ENCODE measurements around the gene GPR33.

The GPR33 gene

DNA sequence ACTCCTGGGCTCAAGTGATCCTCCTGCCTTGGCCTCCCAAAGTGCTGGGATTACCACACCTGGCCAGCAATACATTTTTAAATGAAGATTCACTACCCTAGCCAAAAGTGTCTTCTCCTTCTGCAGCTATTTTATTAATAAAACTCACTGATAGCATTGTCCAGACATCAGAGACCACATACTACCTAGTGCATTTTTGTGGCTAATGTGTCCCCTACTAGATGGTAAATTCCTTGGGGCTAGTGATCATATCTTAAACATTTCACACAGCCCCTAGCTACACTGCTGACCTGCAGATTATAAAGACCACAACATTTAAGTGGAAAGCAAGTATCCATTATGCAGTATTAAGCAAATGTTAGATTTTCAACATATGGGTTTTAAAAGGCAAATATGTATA is 47.6 kb downstream of the GPR33 start:
- no peak for TF ChIP-seq POLR2AphosphoS5 (IDR thresholded peaks at IDR 0.05; ENCODE audit: low read depth, low read length)
- no peak for TF ChIP-seq TAF1 (IDR thresholded peaks at IDR 0.05; ENCODE audit: borderline replicate concordance, insufficient read depth, low read length)
- no peak for TF ChIP-seq FOXP2 (optimal IDR thresholded peaks at IDR 0.05; ENCODE audit: borderline replicate concordance, extremely low read depth, extremely low read length, insufficient read depth)
- TF ChIP-seq SIN3A (IDR thresholded peaks at IDR 0.05; ENCODE audit: borderline replicate concordance, insufficient read depth, low read length), result no peak
- TF ChIP-seq, protein P1, sequence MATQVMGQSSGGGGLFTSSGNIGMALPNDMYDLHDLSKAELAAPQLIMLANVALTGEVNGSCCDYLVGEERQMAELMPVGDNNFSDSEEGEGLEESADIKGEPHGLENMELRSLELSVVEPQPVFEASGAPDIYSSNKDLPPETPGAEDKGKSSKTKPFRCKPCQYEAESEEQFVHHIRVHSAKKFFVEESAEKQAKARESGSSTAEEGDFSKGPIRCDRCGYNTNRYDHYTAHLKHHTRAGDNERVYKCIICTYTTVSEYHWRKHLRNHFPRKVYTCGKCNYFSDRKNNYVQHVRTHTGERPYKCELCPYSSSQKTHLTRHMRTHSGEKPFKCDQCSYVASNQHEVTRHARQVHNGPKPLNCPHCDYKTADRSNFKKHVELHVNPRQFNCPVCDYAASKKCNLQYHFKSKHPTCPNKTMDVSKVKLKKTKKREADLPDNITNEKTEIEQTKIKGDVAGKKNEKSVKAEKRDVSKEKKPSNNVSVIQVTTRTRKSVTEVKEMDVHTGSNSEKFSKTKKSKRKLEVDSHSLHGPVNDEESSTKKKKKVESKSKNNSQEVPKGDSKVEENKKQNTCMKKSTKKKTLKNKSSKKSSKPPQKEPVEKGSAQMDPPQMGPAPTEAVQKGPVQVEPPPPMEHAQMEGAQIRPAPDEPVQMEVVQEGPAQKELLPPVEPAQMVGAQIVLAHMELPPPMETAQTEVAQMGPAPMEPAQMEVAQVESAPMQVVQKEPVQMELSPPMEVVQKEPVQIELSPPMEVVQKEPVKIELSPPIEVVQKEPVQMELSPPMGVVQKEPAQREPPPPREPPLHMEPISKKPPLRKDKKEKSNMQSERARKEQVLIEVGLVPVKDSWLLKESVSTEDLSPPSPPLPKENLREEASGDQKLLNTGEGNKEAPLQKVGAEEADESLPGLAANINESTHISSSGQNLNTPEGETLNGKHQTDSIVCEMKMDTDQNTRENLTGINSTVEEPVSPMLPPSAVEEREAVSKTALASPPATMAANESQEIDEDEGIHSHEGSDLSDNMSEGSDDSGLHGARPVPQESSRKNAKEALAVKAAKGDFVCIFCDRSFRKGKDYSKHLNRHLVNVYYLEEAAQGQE (IDR thresholded peaks at IDR 0.05; ENCODE audit: insufficient read depth in 1 of 2, low read depth in 2 of 2, low read length in 2 of 2), result no peak

DNA sequence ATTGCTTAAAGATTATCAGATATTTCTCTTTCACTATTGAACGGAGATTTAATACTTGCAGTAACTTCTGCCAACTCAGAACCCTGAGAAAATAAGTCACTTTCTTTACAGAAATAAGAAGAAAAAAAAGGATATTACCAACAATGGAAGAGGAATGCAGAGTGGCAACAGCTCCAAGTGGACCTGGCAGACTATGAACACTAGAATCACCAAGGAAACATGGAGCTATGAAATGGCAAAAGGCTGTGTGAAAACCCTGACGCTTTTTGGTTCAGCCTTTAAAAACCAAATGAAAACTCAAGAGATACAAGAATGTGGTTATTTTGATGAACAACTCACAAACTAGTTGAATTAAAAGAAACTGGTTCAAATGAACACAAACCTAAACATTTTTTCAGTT is 48.3 kb downstream of the GPR33 start:
- TF ChIP-seq POLR2AphosphoS5 (IDR thresholded peaks at IDR 0.05; ENCODE audit: low read depth, low read length) (no peak), FOXP2 (optimal IDR thresholded peaks at IDR 0.05; ENCODE audit: borderline replicate concordance, extremely low read depth, extremely low read length, insufficient read depth) (no peak), SIN3A (IDR thresholded peaks at IDR 0.05; ENCODE audit: borderline replicate concordance, insufficient read depth, low read length) (no peak), TAF1 (IDR thresholded peaks at IDR 0.05; ENCODE audit: borderline replicate concordance, insufficient read depth, low read length) (no peak)
- TF ChIP-seq, protein P1 (IDR thresholded peaks at IDR 0.05; ENCODE audit: insufficient read depth in 1 of 2, low read depth in 2 of 2, low read length in 2 of 2), result no peak

DNA sequence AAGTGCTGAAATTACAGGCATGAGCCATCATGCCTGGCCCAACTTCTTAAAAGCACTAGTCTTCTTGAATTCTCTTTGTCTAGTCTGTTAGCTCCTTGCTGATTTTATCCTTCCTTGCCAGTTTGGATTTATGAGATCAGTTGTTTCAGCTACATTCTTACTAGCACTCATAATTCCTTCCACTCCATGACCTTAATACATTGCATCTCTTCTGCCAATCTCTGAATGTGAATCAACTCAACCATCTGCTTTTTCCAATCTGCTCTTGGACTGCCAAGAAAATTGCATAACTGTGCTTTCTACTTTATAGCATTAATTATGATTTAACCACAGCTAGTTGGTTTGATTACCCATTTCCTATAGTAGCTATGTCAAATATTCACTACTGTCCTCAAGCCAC is 52.6 kb downstream of the GPR33 start:
- no peak for TF ChIP-seq TAF1 (IDR thresholded peaks at IDR 0.05; ENCODE audit: borderline replicate concordance, insufficient read depth, low read length)
- no peak for TF ChIP-seq POLR2AphosphoS5 (IDR thresholded peaks at IDR 0.05; ENCODE audit: low read depth, low read length)
- TF ChIP-seq, protein P1 (IDR thresholded peaks at IDR 0.05; ENCODE audit: insufficient read depth in 1 of 2, low read depth in 2 of 2, low read length in 2 of 2), result no peak
- TF ChIP-seq SIN3A (IDR thresholded peaks at IDR 0.05; ENCODE audit: borderline replicate concordance, insufficient read depth, low read length), result no peak
- no peak for TF ChIP-seq FOXP2 (optimal IDR thresholded peaks at IDR 0.05; ENCODE audit: borderline replicate concordance, extremely low read depth, extremely low read length, insufficient read depth)
